GM23338 (cell line): ENCODE results near the gene GPC6.

Experiments used
- CTCF ChIP-seq, 2 experiments: fragments of 200-600 bp in 1 of 2; sonication (generic) in 1 of 2; conservative IDR thresholded peaks; 2 replicates each; pipeline versions ENCODE4 v1.5.1 to v1.6.1; 2016 to 2017; ENCODE audit warnings: antibody characterized with exemption in 2 of 2, low read depth in 2 of 2, mild to moderate bottlenecking in 2 of 2, moderate library complexity in 1 of 2
- EZH2 ChIP-seq: fragments of 200-600 bp; sonication (generic); IDR thresholded peaks from one replicate; pipeline ENCODE4 v1.8.0; 2017; ENCODE audit warnings: antibody characterized with exemption, mild to moderate bottlenecking, low read depth; ENCODE audit not compliant: unreplicated experiment
- POLR2AphosphoS5 ChIP-seq: IDR thresholded peaks from 2 replicates; pipeline ENCODE4 v1.6.1; 2016; ENCODE audit warnings: antibody characterized with exemption, low read depth
- REST ChIP-seq: IDR thresholded peaks from one replicate; pipeline ENCODE4 v1.6.1; 2018; ENCODE audit warnings: antibody characterized with exemption; ENCODE audit not compliant: unreplicated experiment
- TF ChIP-seq, protein P1 (sequence below): IDR thresholded peaks from 2 replicates; pipeline ENCODE4 v1.6.1; 2016; ENCODE audit warnings: antibody characterized with exemption

GRCh38 chr13:94300401-94300800, 1073.8 kb downstream of the GPC6 start:
- TF ChIP-seq CTCF (conservative IDR thresholded peaks at IDR 0.05; ENCODE audit: low read depth in 2 of 2) (no peak), POLR2AphosphoS5 (no peak), EZH2 (no peak), REST (no peak)
- TF ChIP-seq, protein P1, sequence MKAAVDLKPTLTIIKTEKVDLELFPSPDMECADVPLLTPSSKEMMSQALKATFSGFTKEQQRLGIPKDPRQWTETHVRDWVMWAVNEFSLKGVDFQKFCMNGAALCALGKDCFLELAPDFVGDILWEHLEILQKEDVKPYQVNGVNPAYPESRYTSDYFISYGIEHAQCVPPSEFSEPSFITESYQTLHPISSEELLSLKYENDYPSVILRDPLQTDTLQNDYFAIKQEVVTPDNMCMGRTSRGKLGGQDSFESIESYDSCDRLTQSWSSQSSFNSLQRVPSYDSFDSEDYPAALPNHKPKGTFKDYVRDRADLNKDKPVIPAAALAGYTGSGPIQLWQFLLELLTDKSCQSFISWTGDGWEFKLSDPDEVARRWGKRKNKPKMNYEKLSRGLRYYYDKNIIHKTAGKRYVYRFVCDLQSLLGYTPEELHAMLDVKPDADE = no peak
